GM23338 (cell line): ENCODE results near the gene SRD5A3. TPM values are rescaled to one million over a fixed set of nuclear protein-coding genes. Genes with fewer than 3 reads are reported as not detected.

Source experiments
- ATAC-seq: fragments of 200-7000 bp; cut with Tn5 transposase; 3 replicates; pipeline ENCODE4 v1.9.1; 2020
- DNase-seq: peaks from one replicate; pipeline ENCODE4 v3.0.0-alpha.2; 2015; ENCODE audit warnings: low spot score
- H2AFZ ChIP-seq: fragments of 200-600 bp; sonication (generic); 2 replicates; pipeline ENCODE4 v1.8.0; 2016; ENCODE audit warnings: antibody characterized with exemption, mild to moderate bottlenecking, moderate library complexity
- H3F3A ChIP-seq: fragments of 200-600 bp; sonication (generic); replicated peaks from 2 replicates; pipeline ENCODE4 v1.8.0; 2017; ENCODE audit warnings: antibody characterized with exemption, mixed run types, low read depth
- H3K27ac ChIP-seq: fragments of 200-600 bp; sonication (generic); 2 replicates; pipeline ENCODE4 v1.6.1; 2016; ENCODE audit warnings: low read depth
- H3K27me3 ChIP-seq: fragments of 200-600 bp; sonication (generic); 2 replicates; pipeline ENCODE4 v1.8.0; 2016; ENCODE audit warnings: mild to moderate bottlenecking, mixed run types, moderate library complexity; ENCODE audit not compliant: insufficient read depth
- H3K36me3 ChIP-seq: fragments of 200-600 bp; sonication (generic); 2 replicates; pipeline ENCODE4 v1.8.0; 2016; ENCODE audit warnings: mild to moderate bottlenecking; ENCODE audit not compliant: insufficient read depth
- H3K4me1 ChIP-seq: fragments of 200-600 bp; sonication (generic); 2 replicates; pipeline ENCODE4 v1.8.0; 2016; ENCODE audit warnings: mild to moderate bottlenecking, moderate library complexity; ENCODE audit not compliant: insufficient read depth
- H3K4me2 ChIP-seq: fragments of 200-600 bp; sonication (generic); 2 replicates; pipeline ENCODE4 v1.7.1; 2017; ENCODE audit warnings: mixed run types
- H3K4me3 ChIP-seq: fragments of 200-600 bp; sonication (generic); 2 replicates; pipeline ENCODE4 v1.6.1; 2016; ENCODE audit warnings: mixed run types
- H3K79me2 ChIP-seq: fragments of 200-600 bp; sonication (generic); replicated peaks from 2 replicates; pipeline ENCODE4 v1.8.0; 2017; ENCODE audit warnings: mild to moderate bottlenecking; ENCODE audit not compliant: insufficient read depth
- H3K9me2 ChIP-seq: fragments of 200-600 bp; sonication (generic); 2 replicates; pipeline ENCODE4 v1.8.0; 2017; ENCODE audit not compliant: insufficient read depth
- H4K20me1 ChIP-seq: fragments of 200-600 bp; sonication (generic); replicated peaks from 2 replicates; pipeline ENCODE4 v1.8.0; 2017; ENCODE audit warnings: mild to moderate bottlenecking; ENCODE audit not compliant: insufficient read depth
- H3K27ac Mint-ChIP-seq: 2 replicates; pipeline ENCODE4 v1.8.0; 2020; ENCODE audit warnings: inconsistent platforms, mild to moderate bottlenecking, moderate library complexity, mixed read lengths
- H3K27me3 Mint-ChIP-seq: 3 replicates; pipeline ENCODE4 v1.8.0; 2022; ENCODE audit warnings: low read depth, mild to moderate bottlenecking, moderate library complexity, mixed read lengths, inconsistent platforms; ENCODE audit not compliant: insufficient read depth, poor library complexity
- H3K36me3 Mint-ChIP-seq: 3 replicates; pipeline ENCODE4 v1.8.0; 2021; ENCODE audit warnings: low read depth, mild to moderate bottlenecking, inconsistent platforms, moderate library complexity, mixed read lengths
- H3K4me1 Mint-ChIP-seq: 3 replicates; pipeline ENCODE4 v1.8.0; 2020; ENCODE audit warnings: mild to moderate bottlenecking, inconsistent platforms, mixed read lengths
- H3K4me3 Mint-ChIP-seq: 3 replicates; pipeline ENCODE4 v1.8.0; 2021; ENCODE audit warnings: moderate library complexity, mild to moderate bottlenecking, inconsistent platforms, mixed read lengths
- H3K9me3 Mint-ChIP-seq: 3 replicates; pipeline ENCODE4 v1.8.0; 2020; ENCODE audit warnings: moderate library complexity, mild to moderate bottlenecking, inconsistent platforms, mixed read lengths
- CREB1 ChIP-seq: fragments of 250-450 bp; sonication (Bioruptor Pico); IDR thresholded peaks from 2 replicates; pipeline ENCODE4 v1.5.0; 2020; ENCODE audit warnings: low read depth, mild to moderate bottlenecking, moderate library complexity
- CTCF ChIP-seq, 2 experiments: fragments of 200-600 bp in 1 of 2; sonication (generic) in 1 of 2; conservative IDR thresholded peaks; 2 replicates each; pipeline versions ENCODE4 v1.5.1 to v1.6.1; 2016 to 2017; ENCODE audit warnings: antibody characterized with exemption in 2 of 2, low read depth in 2 of 2, mild to moderate bottlenecking in 2 of 2, moderate library complexity in 1 of 2
- ETS1 ChIP-seq: IDR thresholded peaks from 2 replicates; pipeline ENCODE4 v1.6.1; 2016; ENCODE audit warnings: antibody characterized with exemption
- EZH2 ChIP-seq: fragments of 200-600 bp; sonication (generic); IDR thresholded peaks from one replicate; pipeline ENCODE4 v1.8.0; 2017; ENCODE audit warnings: antibody characterized with exemption, mild to moderate bottlenecking, low read depth; ENCODE audit not compliant: unreplicated experiment
- EZH2phosphoT487 ChIP-seq: fragments of 200-600 bp; sonication (generic); IDR thresholded peaks from one replicate; pipeline ENCODE4 v1.8.1; 2018; ENCODE audit warnings: antibody characterized with exemption; ENCODE audit not compliant: unreplicated experiment
- JUNB ChIP-seq: IDR thresholded peaks from one replicate; pipeline ENCODE4 v1.6.1; 2016; ENCODE audit warnings: antibody characterized with exemption; ENCODE audit not compliant: unreplicated experiment
- NANOG ChIP-seq: IDR thresholded peaks from 2 replicates; pipeline ENCODE4 v1.6.1; 2016; ENCODE audit warnings: antibody characterized with exemption, borderline replicate concordance
- POLR2AphosphoS5 ChIP-seq: IDR thresholded peaks from 2 replicates; pipeline ENCODE4 v1.6.1; 2016; ENCODE audit warnings: antibody characterized with exemption, low read depth
- REST ChIP-seq: IDR thresholded peaks from one replicate; pipeline ENCODE4 v1.6.1; 2018; ENCODE audit warnings: antibody characterized with exemption; ENCODE audit not compliant: unreplicated experiment
- STAT1 ChIP-seq: IDR thresholded peaks from one replicate; pipeline ENCODE4 v1.6.1; 2016; ENCODE audit warnings: antibody characterized with exemption; ENCODE audit not compliant: unreplicated experiment
- ZNF114 ChIP-seq: fragments of 250-450 bp; sonication (Bioruptor Pico); IDR thresholded peaks from 2 replicates; pipeline ENCODE4 v1.5.0; 2020; ENCODE audit warnings: mild to moderate bottlenecking, moderate library complexity
- ZNF331 ChIP-seq: fragments of 250-450 bp; sonication (Bioruptor Pico); IDR thresholded peaks from 2 replicates; pipeline ENCODE4 v1.5.0; 2020; ENCODE audit warnings: low read depth, mild to moderate bottlenecking, moderate library complexity
- ZNF462 ChIP-seq: fragments of 250-450 bp; sonication (Bioruptor Pico); IDR thresholded peaks from 2 replicates; pipeline ENCODE4 v1.5.0; 2020; ENCODE audit warnings: mild to moderate bottlenecking, moderate library complexity
- polyA plus RNA-seq: library from polyadenylated mRNA; unstranded; fragments of >200 nt; fragmentation: Nextera tagmentation; extraction: Ambion mirVana; gene quantifications from 2 replicates; pipeline ENCODE4 v1.2.1, GENCODE V29; 2016
- total RNA-seq: library from RNA; depleted of rRNA; stranded (reverse); fragments of >200 nt; shearing (Covaris generic); gene quantifications from 2 replicates; pipeline ENCODE4 v1.2.3, GENCODE V29; 2014

SRD5A3 gene
- total and polyA plus RNA-seq, 2 experiments from 2014 or later = 23.0 to 49.9 TPM

- Mint-ChIP-seq H3K4me1 (peaks cover 21% of the 10 kb centered on the region), H3K27ac (no peak overlapping the region), H3K9me3 (peaks cover 13% of the 10 kb centered on the region), H3K36me3 (peaks cover 23% of the 10 kb centered on the region), H3K4me3 (peak overlapping the region; percentile 89), H3K27me3 (peaks cover 7% of the 10 kb centered on the region)
- Histone ChIP-seq H2AFZ (no peak overlapping the region; the same call in 1 of the 2 replicates), H3K36me3 (no peaks in the 10 kb centered on the region), H3K4me3 (peak overlapping the region; percentile 83), H3K4me2 (peak overlapping the region; percentile 93), H3K27me3 (no peaks in the 10 kb centered on the region), H3K79me2 (peaks cover 19% of the 10 kb centered on the region), H3K9me2 (0 out of 2 replicates have a peak, but pooled peaks cover 1% of the 10 kb centered on the region), H3K27ac (no peak overlapping the region), H4K20me1 (no peaks in the 10 kb centered on the region), H3F3A (0 out of 2 replicates have a peak, but pooled peaks cover 6% of the 10 kb centered on the region), H3K4me1 (peaks cover 17% of the 10 kb centered on the region)
- DNase-seq (no peak), ATAC-seq (no peak)
- TF ChIP-seq JUNB (no peak), EZH2 (no peak), STAT1 (no peak), ETS1 (no peak), POLR2AphosphoS5 (no peak), REST (no peak), CTCF (conservative IDR thresholded peaks at IDR 0.05; ENCODE audit: low read depth in 2 of 2) (no peak), CREB1 (CRISPR knock-in tag) (no peak), ZNF462 (CRISPR knock-in tag) (no peak), EZH2phosphoT487 (no peak), ZNF331 (CRISPR knock-in tag) (no peak), ZNF114 (no peak), NANOG (no peak)
Measured at GRCh38 chr4:55347610-55348228, 1.7 kb downstream of the SRD5A3 start.
